PC-9 (cell line): ENCODE results near the gene WDR17.

Source experiments
- CTCF ChIP-seq: fragments of 200-600 bp; sonication (generic); conservative IDR thresholded peaks from 2 replicates; pipeline ENCODE4 v1.6.1; 2017; ENCODE audit warnings: mixed run types, antibody characterized with exemption, mild to moderate bottlenecking, moderate library complexity
- EZH2 ChIP-seq: fragments of 200-600 bp; sonication (generic); IDR thresholded peaks from 2 replicates; pipeline ENCODE4 v1.8.0; 2017; ENCODE audit warnings: antibody characterized with exemption, low read depth

- TF ChIP-seq CTCF, result no peak
- TF ChIP-seq EZH2, result no peak
Observed at GRCh38 chr4:176038789-176039188, 26.9 kb upstream of the WDR17 start.
